ENCODE results near the gene CMTM6.
"Not testable (repeated sequence)": the region's sequence is repeated elsewhere in the genome, so short reads cannot be mapped to it uniquely, and the experiment has no call there.

The CMTM6 gene

GRCh38 chr3:32466808-32467207, 35.8 kb downstream of the CMTM6 start:
- not testable (repeated sequence) for ATAC-seq, DNase-seq

- DNase-seq, ATAC-seq: not testable (repeated sequence)
Observed at GRCh38 chr3:32464726-32465125, 37.9 kb downstream of the CMTM6 start.

GRCh38 chr3:32463415-32463814, 39.2 kb downstream of the CMTM6 start:
- ATAC-seq, DNase-seq: not testable (repeated sequence)

GRCh38 chr3:32462191-32462986, 40.3 kb downstream of the CMTM6 start:
- peak; percentile 3 for DNase-seq

GRCh38 chr3:32460817-32461496, 41.7 kb downstream of the CMTM6 start:
- ATAC-seq = not testable (repeated sequence)
- DNase-seq = peak; percentile 5

More at GRCh38 chr3:32462191-32462986, 40.3 kb downstream of the CMTM6 start:
- ATAC-seq = not testable (repeated sequence)

GRCh38 chr3:32460031-32460749, 42.5 kb downstream of the CMTM6 start:
- DNase-seq (peak; percentile 61), ATAC-seq (peak; percentile 84)

GRCh38 chr3:32459450-32459849, 43.2 kb downstream of the CMTM6 start:
- ATAC-seq = no peak
- DNase-seq = no peak

GRCh38 chr3:32457971-32458471, 44.6 kb downstream of the CMTM6 start:
- peak; percentile 42 for DNase-seq
- peak; percentile 45 for ATAC-seq

GRCh38 chr3:32456429-32457130, 46.1 kb downstream of the CMTM6 start:
- DNase-seq (peak; percentile 3), ATAC-seq (no peak)

GRCh38 chr3:32455609-32456428, 46.8 kb downstream of the CMTM6 start:
- no peak for ATAC-seq
- DNase-seq = peak; percentile 3

GRCh38 chr3:32454731-32455608, 47.7 kb downstream of the CMTM6 start:
- no peak for ATAC-seq
- no peak for DNase-seq

GRCh38 chr3:32454111-32454510, 48.5 kb downstream of the CMTM6 start:
- no peak for ATAC-seq
- DNase-seq = peak; percentile 2

GRCh38 chr3:32453346-32453745, 49.3 kb downstream of the CMTM6 start:
- no peak for ATAC-seq
- DNase-seq = no peak

GRCh38 chr3:32452009-32452408, 50.6 kb downstream of the CMTM6 start:
- DNase-seq (no peak), ATAC-seq (no peak)

GRCh38 chr3:32450992-32451659, 51.5 kb downstream of the CMTM6 start:
- peak; percentile 0 for DNase-seq
- ATAC-seq = no peak

GRCh38 chr3:32450426-32450825, 52.2 kb downstream of the CMTM6 start:
- DNase-seq (no peak), ATAC-seq (no peak)

GRCh38 chr3:32449691-32450090, 53.0 kb downstream of the CMTM6 start:
- no peak for DNase-seq
- no peak for ATAC-seq

- DNase-seq (no peak), ATAC-seq (no peak)
Observed at GRCh38 chr3:32448686-32449474, 53.8 kb downstream of the CMTM6 start.
